Left lung (tissue), 10 donors: Measurements from ENCODE around the gene WFDC1. TPM values are rescaled to one million over a fixed set of nuclear protein-coding genes. Genes with fewer than 3 reads are reported as not detected.

ENCODE experiments used
- ATAC-seq: fragments of 200-7000 bp; cut with Tn5 transposase; one replicate; pipeline ENCODE4 v1.9.1; 2020; ENCODE audit warnings: moderate library complexity
- DNase-seq, 4 donors: peaks; one replicate each; pipeline ENCODE4 v3.0.0-alpha.2; 2013 to 2020
- H3K27ac ChIP-seq, 2 donors: fragments of 200-600 bp; sonication (generic) in 1 of 2; one replicate each; pipeline versions ENCODE4 v1.5.0 to v1.8.0; 2020 to 2021
- H3K27me3 ChIP-seq, 2 donors: fragments of 200-600 bp; sonication (generic) in 1 of 2; one replicate each; pipeline versions ENCODE4 v1.5.0 to v1.8.0; 2020 to 2021
- H3K36me3 ChIP-seq, 2 donors: fragments of 200-600 bp; sonication (generic) in 1 of 2; one replicate each; pipeline versions ENCODE4 v1.5.0 to v1.8.0; 2020 to 2021
- H3K4me1 ChIP-seq, 2 donors: fragments of 200-600 bp; one replicate each; pipeline ENCODE4 v1.8.0; 2021
- H3K4me3 ChIP-seq, 2 donors: fragments of 200-600 bp; sonication (generic) in 1 of 2; one replicate each; pipeline versions ENCODE4 v1.5.0 to v1.8.0; 2020 to 2021; ENCODE audit warnings: mild to moderate bottlenecking in 1 of 2
- H3K9me3 ChIP-seq, 2 donors: fragments of 200-600 bp; sonication (generic) in 1 of 2; one replicate each; pipeline versions ENCODE4 v1.5.0 to v1.8.0; 2020 to 2021
- CTCF ChIP-seq, 2 donors: fragments of 200-600 bp; sonication (generic) in 1 of 2; IDR thresholded peaks; one replicate each; pipeline versions ENCODE4 v1.5.0 to v1.8.0; 2021; ENCODE audit warnings: antibody characterized with exemption in 2 of 2
- intact Hi-C, 2 donors: fragments of 100-400 bp; cut with DNase I; formaldehyde crosslinking; loops; one replicate each; pipeline versions ENCODE4 v1.11.2 to v1.14.2; 2022
- polyA plus RNA-seq, 6 donors: library from polyadenylated mRNA; unstranded; fragments of 120-200 nt; gene quantifications; one replicate each; pipeline ENCODE4 v1.2.1, GENCODE V29; 2013; ENCODE audit not compliant: insufficient read length in 6 of 6
- total RNA-seq, 2 donors: library from RNA; stranded (reverse); fragmentation: NEBNext Ultra II Directional; extraction: Animal tissue kit (Norgen Biotek cat#: 25700); gene quantifications; one replicate each; pipeline ENCODE4 v1.2.1, GENCODE V29; 2021
- donor health status: DM: no; HTN: yes; CAD: no.
- donor health status: DM: no; HTN: no; CAD: no.

WFDC1 gene
- total and polyA plus RNA-seq, 8 donors: 4.5 to 21.6 (median 6.9) TPM

GRCh38 chr16:84262939-84263338 lies 31.7 kb upstream of the WFDC1 start:
- no peaks in the 10 kb centered on the region for H3K9me3 ChIP-seq
- no peak for ATAC-seq

GRCh38 chr16:84266451-84266850 lies 28.2 kb upstream of the WFDC1 start:
- ATAC-seq (peak; percentile 84), DNase-seq (peak in 1 of 4 donors; percentile 40)
- intact Hi-C loops: no loop called here

More at GRCh38 chr16:84262939-84263338, 31.7 kb upstream of the WFDC1 start:
- no peak for TF ChIP-seq CTCF (IDR thresholded peaks at IDR 0.05)
- intact Hi-C loops: no loop called here
- H3K36me3 ChIP-seq: no peaks in the 10 kb centered on the region
- H3K4me1 ChIP-seq: no peaks in the 10 kb centered on the region
- H3K4me3 ChIP-seq: no peak overlapping the region
- H3K27ac ChIP-seq: no peak overlapping the region
- no peaks in the 10 kb centered on the region for H3K27me3 ChIP-seq
- DNase-seq: no peak

GRCh38 chr16:84267380-84267779 lies 27.3 kb upstream of the WFDC1 start:
- Histone ChIP-seq H3K36me3 (no peaks in the 10 kb centered on the region), H3K4me1 (no peaks in the 10 kb centered on the region), H3K27ac (no peak overlapping the region), H3K27me3 (no peaks in the 10 kb centered on the region), H3K9me3 (no peaks in the 10 kb centered on the region), H3K4me3 (no peak overlapping the region)
- no peak for TF ChIP-seq CTCF (IDR thresholded peaks at IDR 0.05)
- intact Hi-C loops: no loop called here
- no peak for DNase-seq
- ATAC-seq: no peak

More at GRCh38 chr16:84266451-84266850, 28.2 kb upstream of the WFDC1 start:
- TF ChIP-seq CTCF (IDR thresholded peaks at IDR 0.05): no peak
- Histone ChIP-seq H3K4me3 (no peak overlapping the region), H3K27me3 (no peaks in the 10 kb centered on the region), H3K27ac (no peak overlapping the region), H3K4me1 (no peaks in the 10 kb centered on the region), H3K9me3 (no peaks in the 10 kb centered on the region), H3K36me3 (no peaks in the 10 kb centered on the region)

- H3K36me3 ChIP-seq: no peaks in the 10 kb centered on the region
- no peak overlapping the region for H3K4me3 ChIP-seq
- H3K27me3 ChIP-seq: no peaks in the 10 kb centered on the region
- no peak overlapping the region for H3K27ac ChIP-seq
- H3K9me3 ChIP-seq: no peaks in the 10 kb centered on the region
- intact Hi-C loops: no loop called here
- no peak for TF ChIP-seq CTCF (IDR thresholded peaks at IDR 0.05)
- ATAC-seq (no peak), DNase-seq (no peak)
- no peaks in the 10 kb centered on the region for H3K4me1 ChIP-seq
Measured at GRCh38 chr16:84268291-84269040, 26.2 kb upstream of the WFDC1 start.

GRCh38 chr16:84270071-84270470 lies 24.6 kb upstream of the WFDC1 start:
- no peak overlapping the region for H3K4me3 ChIP-seq
- intact Hi-C loops: loop anchor here in 1 of 2 donors (10.0 kb wide), 1 partner anchor 215 kb away; no protein-coding TSS in a partner anchor
- no peaks in the 10 kb centered on the region for H3K36me3 ChIP-seq
- H3K27me3 ChIP-seq: no peaks in the 10 kb centered on the region
- no peaks in the 10 kb centered on the region for H3K9me3 ChIP-seq
- TF ChIP-seq CTCF (IDR thresholded peaks at IDR 0.05): no peak
- no peak for DNase-seq
- no peaks in the 10 kb centered on the region for H3K4me1 ChIP-seq
- H3K27ac ChIP-seq: no peak overlapping the region
- ATAC-seq: no peak
